DMS114 treated with DMSO at 0.1 percent for 48 hours (cell line): ENCODE results near the gene UBE2I.
A peak's percentile ranks its signal among the peaks of the same experiment; 100 is the strongest.
"Not testable (repeated sequence)": the region's sequence is repeated elsewhere in the genome, so short reads cannot be mapped to it uniquely, and the experiment has no call there.

ENCODE experiments used
- DNase-seq: peaks from one replicate; lab custom pipeline; 2025; ENCODE audit not compliant: unreplicated experiment; lab: John Stamatoyannopoulos, UW

Gene UBE2I

GRCh38 chr16:1308977-1309885 lies at the start of gene UBE2I:
UBE2I (plus strand) TSS chr16:1309636; CDS start chr16:1314031, 4,395 bp downstream.
- peak; percentile 86 for DNase-seq

GRCh38 chr16:1259760-1260068 lies 49.7 kb upstream of the UBE2I start:
- no peak for DNase-seq

DNA sequence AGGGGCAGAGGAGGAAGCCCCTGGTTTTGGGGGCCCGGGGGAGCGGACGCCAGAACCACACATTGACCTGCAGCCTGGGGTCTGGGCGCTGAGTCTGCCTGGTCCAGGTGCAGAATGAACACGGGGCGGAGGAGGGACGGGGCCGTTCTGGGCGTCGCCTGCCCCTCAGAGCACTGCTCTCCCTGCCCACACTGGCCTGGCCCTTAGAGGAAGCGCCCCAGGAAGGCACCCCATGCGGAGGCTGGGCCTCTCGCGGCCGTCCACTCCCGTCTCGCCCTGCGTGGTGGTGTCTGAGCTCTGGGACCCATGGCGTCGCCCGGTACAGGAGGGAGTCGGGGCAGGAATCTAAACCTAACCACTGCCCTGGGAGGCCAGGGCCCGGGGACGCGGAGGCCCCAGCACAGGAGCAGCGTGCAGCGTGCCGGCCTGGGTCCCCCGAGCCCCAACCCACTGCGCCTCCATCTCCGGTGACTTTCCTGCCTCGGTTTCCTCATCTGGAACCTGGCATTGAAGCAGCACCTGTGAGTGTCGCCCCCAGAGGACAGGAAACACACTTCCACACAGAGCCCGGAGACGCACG lies 49.2 kb upstream of the UBE2I start:
- no peak for DNase-seq

- DNase-seq = no peak
These were observed 48.1 kb upstream of the UBE2I start for GRCh38 chr16:1261131-1261892.

- no peak for DNase-seq
These were observed 47.1 kb upstream of the UBE2I start for GRCh38 chr16:1262210-1262845.

DNA sequence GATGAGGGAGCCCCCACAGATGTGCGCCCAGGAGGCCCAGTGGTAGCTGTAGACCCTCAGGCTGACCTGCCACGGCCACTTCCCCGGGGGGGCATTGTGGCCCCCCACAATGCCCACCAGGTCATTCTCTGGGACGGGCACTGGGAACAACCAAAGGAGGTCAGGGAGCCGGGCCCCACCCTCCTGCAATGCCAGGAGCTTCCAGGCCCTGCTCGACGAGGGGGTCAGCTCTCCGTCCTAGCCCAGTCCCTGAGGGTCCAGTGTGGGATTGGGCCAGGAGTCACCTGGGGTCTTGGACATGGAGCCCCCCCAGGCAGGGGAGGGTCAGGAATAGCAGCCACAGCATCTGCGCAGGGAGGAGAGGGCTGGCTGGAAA lies 46.6 kb upstream of the UBE2I start:
- no peak for DNase-seq

- DNase-seq = no peak
These were observed 45.7 kb upstream of the UBE2I start for GRCh38 chr16:1263591-1264344.

DNA sequence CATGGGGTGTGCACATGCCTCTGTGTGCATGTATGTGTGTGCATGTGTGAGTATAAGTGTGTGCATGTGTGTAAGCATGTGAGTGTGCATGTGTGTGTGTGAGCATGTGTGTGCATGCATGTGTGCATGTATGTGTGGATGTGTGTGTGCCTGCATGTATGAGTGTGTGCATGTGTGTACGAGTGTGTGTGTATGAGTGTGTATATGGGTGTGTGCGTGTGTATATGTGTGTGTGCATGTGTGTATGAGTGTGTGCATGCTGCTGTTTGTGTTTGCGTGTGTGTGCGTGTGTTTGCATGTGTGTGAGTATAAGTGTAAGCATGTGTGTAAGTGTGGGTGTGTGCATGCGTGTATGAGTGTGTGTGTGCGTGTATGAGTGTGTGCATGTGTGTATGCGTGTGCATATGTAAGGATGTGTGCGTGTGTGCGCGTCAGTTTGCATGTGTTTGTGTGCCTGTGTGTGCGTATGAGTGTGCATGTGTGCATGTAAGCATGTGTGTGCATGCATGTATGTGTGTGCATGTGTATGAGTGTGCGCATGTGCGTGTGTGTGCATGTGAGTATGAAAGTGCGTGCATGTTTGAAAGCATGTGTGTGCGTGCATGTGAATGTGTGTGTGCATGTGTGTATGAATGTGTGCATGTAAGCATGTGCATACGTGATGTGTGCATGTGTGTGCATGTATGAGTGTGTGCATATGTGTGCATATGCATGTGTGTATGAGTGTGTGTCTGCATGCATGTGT lies 44.9 kb upstream of the UBE2I start:
- DNase-seq = no peak

- DNase-seq = no peak
These were observed 44.3 kb upstream of the UBE2I start for GRCh38 chr16:1265090-1265630.

GRCh38 chr16:1265826-1266225 lies 43.6 kb upstream of the UBE2I start:
- DNase-seq = no peak

- DNase-seq = not testable (repeated sequence)
These were observed 40.0 kb upstream of the UBE2I start for GRCh38 chr16:1269418-1269817.

DNA sequence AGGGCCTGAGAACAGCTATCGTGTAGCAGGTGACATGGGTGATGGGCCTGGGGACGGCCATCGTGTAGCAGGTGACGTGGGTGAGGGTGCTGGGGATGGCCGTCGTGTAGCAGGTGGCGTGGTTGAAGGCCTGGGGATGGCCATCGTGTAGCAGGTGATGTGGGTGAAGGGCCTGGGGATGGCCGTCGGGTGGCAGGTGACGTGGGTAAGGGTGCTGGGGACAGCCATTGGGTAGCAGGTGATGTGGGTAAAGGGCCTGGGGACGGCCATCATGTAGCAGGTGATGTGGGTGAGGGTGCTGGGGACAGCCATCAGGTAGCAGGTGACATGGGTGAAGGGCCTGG lies 38.1 kb upstream of the UBE2I start:
- no peak for DNase-seq

DNA sequence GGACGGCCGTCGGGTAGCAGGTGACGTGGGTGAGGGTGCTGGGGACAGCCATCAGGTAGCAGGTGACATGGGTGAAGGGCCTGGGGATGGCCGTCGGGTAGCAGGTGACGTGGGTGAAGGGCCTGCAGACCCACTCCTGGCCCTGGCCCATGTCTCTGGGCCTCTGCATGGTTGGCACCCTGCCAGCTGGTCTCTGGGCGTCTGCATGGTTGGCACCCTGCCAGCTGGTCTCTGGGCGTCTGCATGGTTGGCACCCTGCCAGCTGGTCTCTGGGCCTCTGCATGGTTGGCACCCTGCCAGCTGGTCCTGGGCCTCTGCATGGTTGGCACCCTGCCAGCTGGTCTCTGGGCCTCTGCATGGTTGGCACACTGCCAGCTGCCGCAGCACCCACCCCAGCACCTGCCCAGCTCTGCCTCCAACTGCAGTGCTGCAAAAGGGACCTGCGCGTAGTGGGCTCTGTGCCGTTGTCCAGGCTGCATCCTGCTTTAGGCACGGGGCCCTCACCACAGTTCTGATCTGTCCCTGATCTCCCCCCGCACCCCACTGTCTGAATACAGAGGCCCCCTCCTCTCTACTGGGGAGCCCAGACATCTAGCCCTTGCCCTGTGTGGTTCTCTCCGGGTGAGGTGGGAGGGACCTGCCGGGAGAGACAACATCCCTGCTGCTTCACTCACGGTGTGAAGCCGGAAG lies 37.6 kb upstream of the UBE2I start:
- DNase-seq = not testable (repeated sequence)

- no peak for DNase-seq
These were observed 36.8 kb upstream of the UBE2I start for GRCh38 chr16:1272453-1273198.

- DNase-seq = no peak
These were observed 35.6 kb upstream of the UBE2I start for GRCh38 chr16:1273816-1274215.

DNA sequence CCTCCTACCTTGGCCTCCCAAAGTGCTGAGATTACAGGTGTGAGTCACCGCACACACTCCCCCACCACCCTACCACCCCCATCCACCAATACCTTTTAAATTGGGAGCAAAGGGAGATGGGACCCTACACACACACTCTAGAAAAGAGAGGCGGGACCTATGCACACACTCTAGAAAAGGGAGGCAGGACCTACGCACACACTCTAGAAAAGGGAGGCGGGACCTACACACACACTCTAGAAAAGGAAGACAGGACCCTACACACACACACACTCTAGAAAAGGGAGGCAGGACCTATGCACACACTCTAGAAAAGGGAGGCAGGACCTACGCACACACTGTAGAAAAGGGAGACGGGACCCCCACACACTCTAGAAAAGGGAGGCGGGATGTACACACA lies 34.7 kb upstream of the UBE2I start:
- DNase-seq = no peak

GRCh38 chr16:1275791-1276579 lies 33.5 kb upstream of the UBE2I start:
- no peak for DNase-seq

DNA sequence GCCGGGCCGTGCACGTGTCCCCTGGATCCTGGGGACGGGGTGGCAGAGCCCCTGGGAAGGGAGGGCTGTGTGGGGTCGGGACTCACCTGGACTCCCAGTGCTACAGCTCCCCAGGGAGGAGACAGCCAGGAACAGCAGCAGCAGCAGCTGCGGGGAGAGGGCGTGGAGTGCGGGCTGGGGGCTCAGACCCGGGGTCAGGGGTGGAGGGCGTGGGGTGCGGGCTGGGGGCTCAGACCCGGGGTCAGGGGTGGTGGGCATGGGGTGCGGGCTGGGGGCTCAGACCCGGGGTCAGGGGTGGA lies 32.9 kb upstream of the UBE2I start:
- DNase-seq = no peak
